DOHH2 (cell line): ENCODE measurements around the gene TMCO1.

Experiments
- CTCF ChIP-seq: fragments of 200-600 bp; sonication (generic); IDR thresholded peaks from one replicate; pipeline ENCODE4 v1.5.1; 2014; ENCODE audit warnings: antibody characterized with exemption, mild to moderate bottlenecking, low read depth, low read length; ENCODE audit not compliant: poor library complexity, severe bottlenecking
- EZH2phosphoT487 ChIP-seq: fragments of 200-600 bp; sonication (generic); IDR thresholded peaks from 2 replicates; pipeline ENCODE4 v1.6.1; 2017; ENCODE audit warnings: borderline replicate concordance, mild to moderate bottlenecking, antibody characterized with exemption, low read length, moderate library complexity, mixed read lengths

GRCh38 chr1:165726841-165727240, 41.8 kb downstream of the TMCO1 start:
- TF ChIP-seq CTCF (no peak), EZH2phosphoT487 (no peak)
